Dedifferentiated amniotic fluid mesenchymal stem cell (primary cell): ENCODE data around the gene YY1AP1.
"Not testable (repeated sequence)": the region's sequence is repeated elsewhere in the genome, so short reads cannot be mapped to it uniquely, and the experiment has no call there.

Experiments
- DNase-seq: peaks from one replicate; pipeline ENCODE4 v3.0.0-alpha.2; 2016; ENCODE audit errors: extremely low spot score

Gene YY1AP1

GRCh38 chr1:155695608-155696007 is 7.0 kb upstream of the YY1AP1 start:
- DNase-seq, result no peak

DNA sequence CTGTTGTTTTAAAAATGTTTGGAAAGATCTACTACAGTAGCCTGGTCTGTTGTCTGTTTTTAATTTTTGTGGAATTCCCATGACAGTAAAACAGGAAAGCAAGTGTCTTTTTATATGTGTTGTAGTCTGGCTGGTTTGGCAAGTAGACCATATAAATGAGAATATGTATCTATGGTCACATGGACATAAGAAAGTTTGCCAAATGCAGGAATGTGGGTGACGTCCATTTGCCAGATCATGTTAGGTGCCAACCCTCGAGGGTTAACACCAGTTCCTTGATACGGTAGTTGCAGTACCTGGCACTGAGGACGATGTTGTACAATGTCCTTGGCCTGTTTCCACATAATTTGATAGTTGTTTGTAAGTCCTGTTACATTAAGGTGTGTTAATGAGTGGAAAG is 6.5 kb upstream of the YY1AP1 start:
- DNase-seq, result no peak

DNA sequence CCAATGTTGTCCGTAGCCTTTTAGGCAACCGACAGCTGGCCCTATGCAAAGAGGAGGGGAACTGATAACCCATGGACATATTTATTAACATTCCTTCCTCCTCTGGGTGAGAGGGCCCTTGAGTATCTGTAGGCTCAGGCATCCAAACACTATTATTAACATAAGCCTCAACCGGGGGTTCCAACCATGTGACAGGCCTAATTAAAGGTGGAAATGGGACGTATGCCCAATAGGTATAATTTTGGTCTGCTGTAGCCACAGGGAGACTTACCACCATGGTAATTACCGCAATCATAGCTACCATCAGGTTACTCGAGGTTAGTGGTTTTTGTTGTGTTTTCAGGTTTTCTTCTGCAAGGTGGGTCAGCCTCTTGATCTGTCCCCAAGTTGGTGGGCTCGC is 5.6 kb upstream of the YY1AP1 start:
- DNase-seq, result no peak

DNA sequence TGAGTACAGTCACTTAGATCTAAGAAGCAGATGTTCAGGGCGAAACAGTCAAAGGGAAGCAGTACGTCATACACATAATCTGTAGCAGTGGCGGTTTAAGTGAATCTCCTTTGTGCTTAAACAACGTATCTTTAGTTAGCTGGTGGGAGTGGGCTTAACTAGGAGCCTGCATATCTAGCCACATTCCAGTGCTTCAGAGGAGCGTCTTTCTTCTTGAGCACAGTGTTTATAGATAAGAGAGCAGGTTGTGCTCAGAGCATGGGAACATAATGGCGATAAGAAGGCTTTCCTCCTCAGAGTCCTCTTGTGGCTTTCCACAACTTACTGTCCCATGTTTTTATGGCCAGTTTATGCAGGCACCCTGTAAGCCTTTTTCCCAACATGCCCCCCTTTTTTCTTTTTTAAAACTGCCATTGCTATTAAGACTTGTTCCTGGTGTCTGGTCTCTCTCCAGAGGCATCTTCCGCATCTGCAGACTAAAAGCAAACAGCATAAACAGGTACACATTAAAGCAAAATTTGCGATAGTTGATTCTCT is 3.5 kb upstream of the YY1AP1 start:
- DNase-seq, result no peak

DNA sequence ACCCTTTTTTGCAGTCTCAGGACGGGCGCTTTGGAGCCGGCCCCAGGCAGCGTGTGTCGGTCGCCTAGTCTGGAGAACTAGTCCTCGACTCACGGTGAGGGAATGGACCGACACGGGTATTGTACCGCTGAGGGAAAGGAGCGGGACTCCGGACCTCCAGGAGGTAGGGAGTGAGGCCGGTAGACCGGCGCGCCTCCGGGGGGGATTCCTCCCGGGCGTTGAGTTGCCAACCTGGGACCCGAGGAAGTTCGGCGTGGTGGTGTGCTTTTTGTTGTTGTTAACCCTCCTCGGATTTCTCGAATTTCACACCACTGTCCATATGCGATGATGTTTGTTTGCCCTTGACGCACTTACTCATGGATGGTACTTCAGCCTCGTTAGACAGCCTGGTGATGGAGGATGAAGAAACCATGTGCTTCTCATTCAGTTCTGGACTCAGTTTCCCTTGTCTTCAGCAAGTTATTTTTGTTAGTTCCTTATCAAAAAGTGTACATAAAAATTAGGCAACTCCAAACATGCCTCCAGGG is 570 bp upstream of the YY1AP1 start, which contains the start of gene DAP3:
Gene DAP3 (plus strand): TSS at position 11 of the 527 bp plus-strand sequence. CDS start 20,689 bp downstream, outside the sequence.
- DNase-seq, result peak; percentile 69

DNA sequence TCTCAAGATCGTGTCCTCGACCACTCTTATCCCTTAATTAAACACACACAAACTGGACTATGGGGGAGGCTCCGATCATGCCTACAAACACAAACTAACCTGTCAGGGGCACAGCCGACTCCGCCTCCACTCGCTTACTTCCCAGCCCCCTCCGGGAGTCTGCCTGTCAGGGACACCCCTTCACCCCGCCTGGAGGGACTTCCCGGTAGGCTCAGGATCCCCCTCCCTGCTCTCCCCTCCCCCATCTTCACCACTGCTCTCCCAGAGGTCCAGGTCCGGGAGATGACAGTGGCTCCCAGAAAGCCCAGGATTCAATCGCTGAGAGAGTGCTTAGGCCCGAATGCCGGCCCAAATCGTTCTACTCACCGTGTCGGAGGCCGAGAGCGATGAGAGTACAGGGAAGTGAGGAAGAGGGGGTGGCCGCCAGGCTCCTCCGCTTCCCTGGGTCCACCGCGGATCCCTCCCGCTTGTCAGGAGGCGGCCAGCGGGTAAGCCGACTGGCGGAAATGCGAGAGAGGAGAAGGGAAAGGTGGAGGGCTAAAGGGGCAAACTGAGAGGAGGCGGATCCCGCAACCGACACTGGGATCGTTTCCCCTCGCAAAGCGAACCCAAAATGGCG is 760 bp downstream of the YY1AP1 start:
- DNase-seq, result not testable (repeated sequence)

- DNase-seq, result no peak
Measured at GRCh38 chr1:155681776-155682175, 6.8 kb downstream of the YY1AP1 start.

GRCh38 chr1:155680531-155680930 is 8.0 kb downstream of the YY1AP1 start:
- DNase-seq, result no peak

GRCh38 chr1:155678992-155679391 is 9.6 kb downstream of the YY1AP1 start:
- not testable (repeated sequence) for DNase-seq

DNA sequence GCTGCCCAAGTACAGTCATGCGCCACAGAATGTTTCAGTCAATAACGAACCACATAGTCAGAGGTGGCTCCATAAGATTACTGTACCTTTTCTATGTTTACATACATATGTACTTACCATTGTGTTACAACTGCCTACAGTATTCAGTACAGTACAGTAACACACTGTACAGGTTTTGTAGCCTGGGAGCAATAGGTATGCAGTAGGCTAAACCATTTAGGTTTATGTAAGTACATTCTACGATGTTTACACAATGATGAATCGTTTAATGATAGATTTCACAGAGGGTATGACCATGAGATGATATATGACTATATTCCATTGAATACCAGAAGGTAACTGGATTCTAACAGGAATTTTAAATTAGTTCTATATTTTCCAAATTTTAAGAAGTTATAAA is 10.5 kb downstream of the YY1AP1 start:
- no peak for DNase-seq

- DNase-seq, result no peak
Measured at GRCh38 chr1:155673003-155673402, 15.6 kb downstream of the YY1AP1 start.

- DNase-seq, result no peak
Measured at GRCh38 chr1:155671750-155672149, 16.8 kb downstream of the YY1AP1 start.

- no peak for DNase-seq
Measured at GRCh38 chr1:155669233-155670162, 19.1 kb downstream of the YY1AP1 start.

GRCh38 chr1:155661239-155661638 is 27.3 kb downstream of the YY1AP1 start:
- DNase-seq, result not testable (repeated sequence)

GRCh38 chr1:155657463-155657862 is 31.1 kb downstream of the YY1AP1 start:
- no peak for DNase-seq

GRCh38 chr1:155652951-155653350 is 35.6 kb downstream of the YY1AP1 start:
- DNase-seq, result no peak

- DNase-seq, result no peak
Measured at GRCh38 chr1:155651861-155652661, 36.5 kb downstream of the YY1AP1 start.

DNA sequence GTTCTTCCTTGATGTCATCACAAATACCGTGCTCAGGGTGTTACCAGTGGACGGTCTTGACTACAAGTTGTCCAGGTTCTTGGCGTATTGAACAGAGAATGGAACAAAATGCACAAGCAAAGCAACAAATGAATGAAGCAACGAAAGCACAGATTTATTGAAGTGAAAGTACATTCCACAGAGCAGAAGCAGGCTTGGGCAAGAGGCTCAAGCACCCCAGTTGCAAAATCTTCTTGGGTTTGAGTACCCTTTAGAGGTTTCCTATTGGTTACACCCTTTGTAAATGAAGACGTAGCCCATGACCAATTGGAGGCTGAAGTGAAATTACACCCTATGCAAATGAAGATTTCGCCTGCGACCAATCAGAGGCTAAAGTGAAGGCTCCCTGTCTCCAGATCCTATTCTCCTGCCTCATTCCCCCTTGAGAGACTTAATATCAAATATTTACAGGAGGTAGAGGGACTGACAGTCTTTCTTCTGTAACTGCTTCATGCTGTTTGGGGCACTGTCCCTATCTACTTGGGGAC is 38.3 kb downstream of the YY1AP1 start:
- DNase-seq, result no peak

DNA sequence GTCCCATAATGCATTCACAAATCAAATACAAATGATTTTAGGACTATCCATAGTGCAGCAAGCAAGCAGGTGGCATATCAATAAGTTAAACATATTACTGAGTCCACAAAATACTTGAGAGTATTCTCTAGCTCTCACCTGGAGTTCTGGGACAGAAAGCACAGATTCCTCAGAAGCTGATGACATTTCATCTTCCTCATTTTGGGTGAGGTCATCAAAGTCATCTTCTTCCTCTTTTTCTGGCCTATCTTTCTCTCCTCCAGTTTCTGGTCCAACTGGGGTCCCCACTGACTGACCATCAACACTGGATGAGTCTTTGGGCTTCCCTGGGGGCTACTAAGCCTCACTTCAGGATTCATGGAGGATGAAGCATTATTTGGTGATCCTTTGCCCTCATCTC is 38.9 kb downstream of the YY1AP1 start:
- DNase-seq, result no peak

DNA sequence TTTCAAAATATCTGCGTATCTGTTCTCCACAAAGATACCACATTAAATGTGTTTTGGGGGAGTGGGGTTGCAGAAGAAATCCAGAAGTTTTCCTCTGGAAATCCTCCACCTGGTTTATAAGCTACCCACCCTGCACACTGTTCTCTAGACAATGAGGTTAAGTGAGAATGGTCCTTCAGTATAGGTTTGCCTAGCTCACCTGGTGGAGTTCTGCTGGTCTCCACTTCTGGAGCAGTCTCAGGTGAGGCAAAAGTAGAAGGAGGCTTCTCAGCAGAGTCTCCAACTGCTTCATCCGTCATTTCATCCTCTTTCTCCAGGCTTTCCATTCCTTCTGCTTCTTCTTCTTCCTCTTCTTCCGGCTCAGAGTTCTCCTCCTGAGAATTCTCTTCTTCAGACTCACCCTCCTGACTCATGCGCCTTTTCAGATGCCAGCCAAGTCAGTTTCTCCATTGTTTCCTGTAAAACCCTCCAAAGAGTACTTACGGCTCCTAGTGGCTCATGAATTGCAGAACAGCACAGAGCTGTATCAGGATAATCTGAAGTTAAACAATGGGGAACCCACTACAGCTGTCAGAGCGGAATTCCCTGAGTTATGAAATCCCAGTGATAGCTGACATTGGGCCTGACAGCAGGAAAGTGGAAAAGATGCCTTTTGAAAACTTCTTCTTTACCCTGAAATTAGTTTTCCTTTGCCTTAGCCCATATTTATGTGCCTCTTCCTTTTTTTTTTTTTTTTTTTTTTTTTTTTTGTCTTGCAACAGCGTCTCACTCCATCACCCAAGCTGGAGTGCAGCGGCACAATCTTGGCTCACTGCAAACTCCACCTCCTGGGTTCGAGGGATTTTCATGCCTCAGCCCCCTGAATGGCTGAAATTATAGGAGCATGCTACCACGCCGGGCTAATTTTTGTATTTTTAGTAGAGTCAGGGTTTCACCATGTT is 40.1 kb downstream of the YY1AP1 start:
- DNase-seq, result peak; percentile 72
